K562 (cell line): ENCODE results near the gene PDE6B. TPM values are rescaled to one million over a fixed set of nuclear protein-coding genes. Genes with fewer than 3 reads are reported as not detected.
A peak's percentile ranks its signal among the peaks of the same experiment; 100 is the strongest.

Experiments used
- ATAC-seq: fragments of 200-7000 bp; cut with Tn5 transposase; 3 replicates; pipeline ENCODE4 v1.9.1; 2020; ENCODE audit warnings: moderate library complexity
- BruUV-seq: library from RNA; stranded (reverse); fragments of 400-500 nt; replicated peaks from 2 replicates; lab custom pipeline; 2021; lab: Mats Ljungman, UMichigan
- CTCF ChIA-PET: fragments of 300-600 bp; formaldehyde crosslinking; extraction: SDS; loops from one replicate; lab custom pipeline; 2021; ENCODE audit warnings: low intra/inter-chr PET ratio; lab: Yijun Ruan, JAX
- POLR2A ChIA-PET: fragments of 300-600, 350-650 bp; sonication (Branson Sonifier 250); formaldehyde crosslinking; extraction: SDS; loops from one replicate; lab custom pipeline; 2021; ENCODE audit warnings: antibody characterized with exemption, inconsistent platforms; lab: Yijun Ruan, JAX
- DNase-seq, 4 experiments: peaks; one replicate each; pipeline versions ENCODE4 v3.0.0 to v3.0.0-alpha.2; 2011 to 2018; ENCODE audit warnings: low spot score in 3 of 4, mixed read lengths in 3 of 4; ENCODE audit errors: extremely low read depth in 1 of 4
- FAIRE-seq: peaks from 2 replicates; lab custom pipeline; 2011; peaks lifted over from hg19 to GRCh38; lab: Jason Lieb, UNC
- H2AFZ ChIP-seq: 2 replicates; pipeline ENCODE4 v1.6.0; 2011; ENCODE audit warnings: low read depth, low read length, control low read depth, inconsistent platforms
- H3K27ac ChIP-seq: fragments of 200-600 bp; 3 replicates; pipeline ENCODE4 v1.8.0; 2011; ENCODE audit warnings: low read depth, mild to moderate bottlenecking, control low read depth, inconsistent platforms, low read length, moderate library complexity, mixed read lengths; ENCODE audit errors: extremely low read depth
- H3K27me3 ChIP-seq, 2 experiments: fragments of 300-600 bp in 1 of 2; 2 replicates in 1 of 2; 3 replicates in 1 of 2; pipeline versions ENCODE4 v1.6.0 to v1.8.0; 2011; ENCODE audit warnings: inconsistent platforms in 2 of 2, low read length in 2 of 2, mild to moderate bottlenecking in 1 of 2, mixed read lengths in 1 of 2, moderate library complexity in 1 of 2; ENCODE audit not compliant: control insufficient read depth in 2 of 2, insufficient read depth in 2 of 2
- H3K36me3 ChIP-seq: fragments of 300-600 bp; 3 replicates; pipeline ENCODE4 v1.8.0; 2011; ENCODE audit warnings: mild to moderate bottlenecking, low read length, inconsistent platforms; ENCODE audit not compliant: control insufficient read depth, insufficient read depth
- H3K4me1 ChIP-seq, 2 experiments: fragments of 200-600 bp in 1 of 2; replicated peaks in 1 of 2; 2 replicates in 1 of 2; 3 replicates in 1 of 2; pipeline versions ENCODE4 v1.5.1 to v1.8.0; 2011; ENCODE audit warnings: inconsistent platforms in 2 of 2, low read length in 2 of 2, mild to moderate bottlenecking in 1 of 2, mixed read lengths in 1 of 2, moderate library complexity in 1 of 2; ENCODE audit not compliant: control insufficient read depth in 2 of 2, insufficient read depth in 2 of 2
- H3K4me2 ChIP-seq: 2 replicates; pipeline ENCODE4 v1.6.1; 2011; ENCODE audit warnings: low read length, control low read depth, inconsistent platforms, mixed read lengths; ENCODE audit not compliant: insufficient read depth
- H3K4me3 ChIP-seq: fragments of 200-600 bp; sonication (generic), shearing (Covaris generic); 2 replicates; pipeline ENCODE4 v1.5.1; 2016; ENCODE audit warnings: control low read depth, inconsistent platforms
- H3K79me2 ChIP-seq: fragments of 200-600 bp; 3 replicates; pipeline ENCODE4 v1.8.0; 2011; ENCODE audit warnings: low read length, inconsistent platforms; ENCODE audit not compliant: control insufficient read depth, insufficient read depth
- H3K9ac ChIP-seq, 2 experiments: 2 replicates each; pipeline versions ENCODE4 v1.6.0 to v1.6.1; 2011; ENCODE audit warnings: low read depth in 2 of 2, low read length in 2 of 2, control low read depth in 1 of 2, inconsistent platforms in 1 of 2, mild to moderate bottlenecking in 1 of 2, mixed read lengths in 1 of 2; ENCODE audit not compliant: insufficient read depth in 1 of 2
- H3K9me1 ChIP-seq: one replicate; pipeline ENCODE4 v1.6.0; 2011; ENCODE audit warnings: inconsistent platforms, mild to moderate bottlenecking, low read length, moderate library complexity; ENCODE audit not compliant: control insufficient read depth, insufficient read depth
- H3K9me3 ChIP-seq: replicated peaks from 2 replicates; pipeline ENCODE4 v1.5.1; 2011; ENCODE audit warnings: low read depth, low read length, inconsistent platforms; ENCODE audit not compliant: control insufficient read depth, insufficient read depth
- H4K20me1 ChIP-seq: replicated peaks from 2 replicates; pipeline ENCODE4 v1.6.1; 2011; ENCODE audit warnings: low read length, inconsistent platforms, mixed read lengths; ENCODE audit not compliant: control insufficient read depth, insufficient read depth
- CEBPG ChIP-seq, 3 experiments: fragments of 200-800 bp in 1 of 3; sonication (Bioruptor generic) in 1 of 3; sonication (generic) in 1 of 3; formaldehyde crosslinking in 1 of 3; IDR thresholded peaks in 2 of 3; conservative IDR thresholded peaks in 1 of 3; 2 replicates each; pipeline versions ENCODE4 v1.6.1 to v1.8.0; 2016 to 2022; ENCODE audit warnings: missing compliant biosample characterization in 2 of 3, missing genetic modification characterization in 2 of 3, mild to moderate bottlenecking in 1 of 3, missing genetic modification reagents in 1 of 3
- CHD1 ChIP-seq: fragments of 200-600 bp; sonication (generic); IDR thresholded peaks from one replicate; pipeline ENCODE4 v1.6.1; 2012; ENCODE audit warnings: mild to moderate bottlenecking, moderate library complexity, low read length, inconsistent platforms
- ELF4 ChIP-seq: fragments of 450-650 bp; formaldehyde crosslinking; IDR thresholded peaks from 2 replicates; pipeline ENCODE4 v1.4.0; 2022; ENCODE audit warnings: missing genetic modification characterization
- HNRNPUL1 ChIP-seq: fragments of 200-400 bp; formaldehyde crosslinking; IDR thresholded peaks from 2 replicates; pipeline ENCODE4 v1.6.1; 2017; ENCODE audit warnings: low read length
- SRF ChIP-seq, 2 experiments: fragments of 250-450, 450-650 bp in 1 of 2; sonication (Bioruptor Pico) in 1 of 2; sonication (generic) in 1 of 2; formaldehyde crosslinking; IDR thresholded peaks; 2 replicates each; pipeline versions ENCODE4 v1.5.0 to v1.5.1; 2020 to 2022; ENCODE audit warnings: mild to moderate bottlenecking in 1 of 2, missing genetic modification reagents in 1 of 2
- WHSC1 ChIP-seq: IDR thresholded peaks from one replicate; pipeline ENCODE4 v1.6.1; 2012; ENCODE audit warnings: low read length, control low read depth, inconsistent platforms
- ZNF121 ChIP-seq: sonication (generic); formaldehyde crosslinking; conservative IDR thresholded peaks from 2 replicates; pipeline ENCODE4 v1.8.0; 2022; ENCODE audit warnings: missing genetic modification reagents
- ZNF134 ChIP-seq: fragments of 250-450 bp; sonication (Bioruptor Pico); conservative IDR thresholded peaks from 2 replicates; pipeline ENCODE4 v1.4.0; 2020
- ZNF143 ChIP-seq: sonication (generic); formaldehyde crosslinking; IDR thresholded peaks from 2 replicates; pipeline ENCODE4 v1.9.0; 2022; ENCODE audit warnings: mild to moderate bottlenecking, missing genetic modification reagents
- ZNF324 ChIP-seq: fragments of 250-450 bp; sonication (Bioruptor Pico); IDR thresholded peaks from 2 replicates; pipeline ENCODE4 v1.4.0; 2020; ENCODE audit warnings: mild to moderate bottlenecking
- ZNF780A ChIP-seq: fragments of 250-450 bp; sonication (Bioruptor Pico); IDR thresholded peaks from 2 replicates; pipeline ENCODE4 v1.5.0; 2021; ENCODE audit warnings: mild to moderate bottlenecking
- WGBS: fragments of 100-300 bp; shearing (Covaris generic); methylation state at CpG from one replicate; pipeline ENCODE4 v1.1.6; 2016; ENCODE audit warnings: low coverage, mixed read lengths; ENCODE audit not compliant: insufficient coverage; ENCODE audit errors: missing lambda C conversion rate; 5-methylcytosine and 5-hydroxymethylcytosine counted together
- in situ Hi-C: fragments of 300-500 bp; cut with MboI; formaldehyde crosslinking; loops from 4 replicates; pipeline ENCODE4 v1.15.0; 2018; ENCODE audit warnings: inconsistent platforms, mixed read lengths
- intact Hi-C: fragments of 100-400 bp; cut with micrococcal nuclease; formaldehyde crosslinking; loops from 2 replicates; pipeline ENCODE4 v1.14.2; 2022
- polyA plus RNA-seq, 8 experiments: library from polyadenylated mRNA; depleted of rRNA in 4 of 8; stranded (reverse) in 5 of 8; unstranded in 3 of 8; fragments of >200 nt; fragmentation: Nextera tagmentation in 2 of 8; fragmentation: Illumina TruSeq in 1 of 8; extraction: Ambion mirVana in 2 of 8; extraction: Trizol in 1 of 8; gene quantifications; 2 replicates each; pipeline versions ENCODE4 v1.2.1 to v1.2.3, GENCODE V29; 2011 to 2014; ENCODE audit warnings: inconsistent platforms in 1 of 8, missing spikeins in 1 of 8
- total RNA-seq, 7 experiments: library from RNA; depleted of rRNA in 6 of 7; stranded (reverse); fragments of >200 nt in 6 of 7; fragmentation: Illumina TruSeq in 2 of 7; extraction: Trizol in 2 of 7; gene quantifications; 2 replicates each; pipeline versions ENCODE4 v1.2.1 to v1.2.3, GENCODE V29; 2011 to 2021; ENCODE audit warnings: low replicate concordance in 1 of 7

The PDE6B gene
- total and polyA plus RNA-seq, 9 of the 15 experiments (the other 6 are each of a cell fraction or from before 2014, with no cell fraction given): 0.04 TPM; not detected in 8

DNA sequence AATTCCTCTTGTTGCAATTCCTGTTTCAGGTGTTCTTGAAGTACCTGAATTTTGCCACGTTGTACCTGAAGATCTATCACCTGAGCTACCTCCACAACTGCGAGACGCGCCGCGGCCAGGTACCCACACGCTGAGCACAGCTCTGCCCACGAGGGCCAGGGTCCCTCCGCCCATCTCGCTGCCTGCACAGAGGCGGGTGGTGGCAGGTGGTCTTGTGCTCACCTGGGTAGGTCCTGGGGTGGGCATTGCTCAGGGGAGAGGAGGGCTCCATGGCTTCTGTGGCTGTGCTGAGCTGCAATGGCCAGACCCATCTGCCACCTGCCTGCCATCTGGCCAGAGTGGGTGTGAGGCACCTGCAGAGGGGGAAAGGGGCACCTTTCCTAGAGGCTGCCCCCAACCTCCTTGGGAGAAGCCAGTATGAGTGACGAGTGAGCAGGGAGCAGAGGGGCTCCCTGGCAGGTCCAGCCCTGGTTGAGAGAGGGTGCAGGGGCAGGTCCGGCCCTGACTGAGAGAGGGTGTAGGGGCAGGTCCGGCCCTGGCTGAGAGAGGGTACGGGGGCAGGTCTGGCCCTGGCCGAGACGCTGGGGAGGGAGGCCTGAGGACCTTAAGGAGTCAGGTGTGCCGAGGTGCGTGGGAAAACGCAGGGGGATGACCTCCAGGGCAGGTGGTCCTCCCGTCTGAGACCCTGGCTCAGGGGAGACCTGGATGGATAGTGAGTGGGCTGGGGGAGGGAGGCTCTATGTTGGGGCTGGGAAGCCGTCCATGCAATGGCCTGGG, 10.7 kb downstream of the PDE6B start:
- H3K27me3 ChIP-seq: peaks cover 20 to 48% of the 10 kb centered on the region in 2 experiments
- FAIRE-seq (no peak), DNase-seq (no peak), ATAC-seq (peak; percentile 22)
- H3K4me1 ChIP-seq: peaks cover 0 to 17% of the 10 kb centered on the region in 2 experiments; a peak in 1 of 5 replicates
- H3K9me1 ChIP-seq: no peaks in the 10 kb centered on the region
- in situ Hi-C loops (no loop called here), intact Hi-C loops (no loop called here)
- H3K4me3 ChIP-seq: no peak overlapping the region
- H3K27ac ChIP-seq: no peak overlapping the region
- no peak overlapping the region for H3K4me2 ChIP-seq
- no TSS peak for BruUV-seq
- H3K9ac ChIP-seq: no peak overlapping the region
- CTCF ChIA-PET: no interaction called here
- POLR2A ChIA-PET: no interaction called here
- no peak overlapping the region for H2AFZ ChIP-seq
- H3K36me3 ChIP-seq: no peaks in the 10 kb centered on the region
- no peaks in the 10 kb centered on the region for H4K20me1 ChIP-seq
- 5% methylated on average over 21 of the region's 22 CpGs for WGBS
- H3K79me2 ChIP-seq: no peaks in the 10 kb centered on the region
- no peaks in the 10 kb centered on the region; the same call in 1 of the 2 replicates for H3K9me3 ChIP-seq
- no peak for TF ChIP-seq CEBPG (CRISPR knock-in tag; IDR thresholded peaks at IDR 0.05)
- TF ChIP-seq CEBPG (tag; conservative IDR thresholded peaks at IDR 0.05 in 1 of 2, IDR thresholded peaks at IDR 0.05 in 1 of 2): no peak
- TF ChIP-seq ELF4: no peak
- TF ChIP-seq ZNF134: no peak
- TF ChIP-seq ZNF121 (CRISPR knock-in tag): no peak
- TF ChIP-seq ZNF324 (CRISPR knock-in tag): no peak
- no peak for TF ChIP-seq ZNF780A (CRISPR knock-in tag)
- no peak for TF ChIP-seq SRF (CRISPR knock-in tag; IDR thresholded peaks at IDR 0.05)
- no peak for TF ChIP-seq CHD1
- no peak for TF ChIP-seq HNRNPUL1
- TF ChIP-seq ZNF143 (CRISPR knock-in tag): no peak
- no peak for TF ChIP-seq WHSC1
